ENCODE data around the gene MOB3A.

DNA sequence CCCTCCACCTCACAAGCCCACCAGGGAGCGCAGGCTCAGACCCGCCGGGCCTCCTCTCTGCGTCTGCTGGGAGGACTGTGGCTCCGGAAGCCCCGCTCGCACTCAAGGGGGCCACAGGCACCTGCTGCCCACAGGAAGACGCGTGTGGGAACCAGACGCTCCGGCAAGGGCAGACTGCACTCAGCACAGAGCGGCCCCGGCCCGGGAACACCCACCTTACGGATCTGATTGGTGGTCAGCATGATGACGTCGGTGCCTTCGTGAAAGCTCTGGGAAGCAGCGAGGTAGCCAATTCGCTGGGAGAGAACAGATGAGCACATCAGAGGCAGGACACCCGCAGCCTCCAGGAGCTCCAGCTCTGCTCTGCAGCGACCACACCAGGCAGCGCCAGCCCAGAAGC is 40.7 kb upstream of the MOB3A start:
- TF ChIP-seq, protein P1, sequence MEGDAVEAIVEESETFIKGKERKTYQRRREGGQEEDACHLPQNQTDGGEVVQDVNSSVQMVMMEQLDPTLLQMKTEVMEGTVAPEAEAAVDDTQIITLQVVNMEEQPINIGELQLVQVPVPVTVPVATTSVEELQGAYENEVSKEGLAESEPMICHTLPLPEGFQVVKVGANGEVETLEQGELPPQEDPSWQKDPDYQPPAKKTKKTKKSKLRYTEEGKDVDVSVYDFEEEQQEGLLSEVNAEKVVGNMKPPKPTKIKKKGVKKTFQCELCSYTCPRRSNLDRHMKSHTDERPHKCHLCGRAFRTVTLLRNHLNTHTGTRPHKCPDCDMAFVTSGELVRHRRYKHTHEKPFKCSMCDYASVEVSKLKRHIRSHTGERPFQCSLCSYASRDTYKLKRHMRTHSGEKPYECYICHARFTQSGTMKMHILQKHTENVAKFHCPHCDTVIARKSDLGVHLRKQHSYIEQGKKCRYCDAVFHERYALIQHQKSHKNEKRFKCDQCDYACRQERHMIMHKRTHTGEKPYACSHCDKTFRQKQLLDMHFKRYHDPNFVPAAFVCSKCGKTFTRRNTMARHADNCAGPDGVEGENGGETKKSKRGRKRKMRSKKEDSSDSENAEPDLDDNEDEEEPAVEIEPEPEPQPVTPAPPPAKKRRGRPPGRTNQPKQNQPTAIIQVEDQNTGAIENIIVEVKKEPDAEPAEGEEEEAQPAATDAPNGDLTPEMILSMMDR (IDR thresholded peaks at IDR 0.05 in 4 of 5, conservative IDR thresholded peaks at IDR 0.05 in 1 of 5) = no peak
- TF ChIP-seq POLR2A (IDR thresholded peaks at IDR 0.05) = no peak
